Right lobe of liver (tissue), 4 donors: Measurements from ENCODE around the gene SPTLC2.

Experiments
- POLR2A ChIP-seq: fragments of 450-650 bp; IDR thresholded peaks from one replicate; pipeline ENCODE4 v1.6.1; 2017; ENCODE audit warnings: antibody characterized with exemption, mild to moderate bottlenecking
- TF ChIP-seq, protein P1 (sequence below), 4 donors: fragments of 200-600 bp in 3 of 4; fragments of 450-650 bp in 1 of 4; IDR thresholded peaks; one replicate each; pipeline versions ENCODE4 v1.5.1 to v1.8.0; 2016 to 2022; ENCODE audit warnings: antibody characterized with exemption in 4 of 4, mild to moderate bottlenecking in 2 of 4
- donor health status: DM: no; HTN: no; CAD: no.
- donor health status: DM: no; HTN: no; CAD: no.
- donor health status: DM: no; HTN: yes; CAD: no.

DNA sequence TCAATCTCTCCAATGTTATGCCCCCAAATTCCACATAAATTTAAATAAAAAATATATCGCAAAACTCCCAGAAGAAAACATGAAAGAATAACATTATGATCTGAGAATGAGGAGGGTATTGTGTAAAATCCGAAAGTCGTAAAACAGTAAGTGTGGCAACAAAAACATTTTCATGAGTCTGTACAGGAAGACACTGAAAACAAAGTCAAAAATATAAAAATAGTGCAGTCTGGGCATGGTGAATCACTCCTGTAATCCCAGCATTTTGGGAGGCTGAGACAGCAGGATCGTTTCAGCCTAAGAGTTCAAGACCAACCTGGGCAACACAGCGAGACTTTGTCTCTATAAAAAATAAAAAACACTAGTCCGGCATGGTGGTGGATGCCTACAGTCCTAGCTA, 57.1 kb downstream of the SPTLC2 start:
- TF ChIP-seq, protein P1, sequence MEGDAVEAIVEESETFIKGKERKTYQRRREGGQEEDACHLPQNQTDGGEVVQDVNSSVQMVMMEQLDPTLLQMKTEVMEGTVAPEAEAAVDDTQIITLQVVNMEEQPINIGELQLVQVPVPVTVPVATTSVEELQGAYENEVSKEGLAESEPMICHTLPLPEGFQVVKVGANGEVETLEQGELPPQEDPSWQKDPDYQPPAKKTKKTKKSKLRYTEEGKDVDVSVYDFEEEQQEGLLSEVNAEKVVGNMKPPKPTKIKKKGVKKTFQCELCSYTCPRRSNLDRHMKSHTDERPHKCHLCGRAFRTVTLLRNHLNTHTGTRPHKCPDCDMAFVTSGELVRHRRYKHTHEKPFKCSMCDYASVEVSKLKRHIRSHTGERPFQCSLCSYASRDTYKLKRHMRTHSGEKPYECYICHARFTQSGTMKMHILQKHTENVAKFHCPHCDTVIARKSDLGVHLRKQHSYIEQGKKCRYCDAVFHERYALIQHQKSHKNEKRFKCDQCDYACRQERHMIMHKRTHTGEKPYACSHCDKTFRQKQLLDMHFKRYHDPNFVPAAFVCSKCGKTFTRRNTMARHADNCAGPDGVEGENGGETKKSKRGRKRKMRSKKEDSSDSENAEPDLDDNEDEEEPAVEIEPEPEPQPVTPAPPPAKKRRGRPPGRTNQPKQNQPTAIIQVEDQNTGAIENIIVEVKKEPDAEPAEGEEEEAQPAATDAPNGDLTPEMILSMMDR (IDR thresholded peaks at IDR 0.05) = no peak
- TF ChIP-seq POLR2A = no peak
